ENCODE data around the gene RHEBL1. TPM values are rescaled to one million over a fixed set of nuclear protein-coding genes. Genes with fewer than 3 reads are reported as not detected.

Gene RHEBL1
- polyA plus RNA-seq, 1 donor, result 1.6 TPM

GRCh38 chr12:49037111-49037946 is 32.5 kb downstream of the RHEBL1 start:
- DNase-seq (ENCODE audit: low read depth), result no peak

DNA sequence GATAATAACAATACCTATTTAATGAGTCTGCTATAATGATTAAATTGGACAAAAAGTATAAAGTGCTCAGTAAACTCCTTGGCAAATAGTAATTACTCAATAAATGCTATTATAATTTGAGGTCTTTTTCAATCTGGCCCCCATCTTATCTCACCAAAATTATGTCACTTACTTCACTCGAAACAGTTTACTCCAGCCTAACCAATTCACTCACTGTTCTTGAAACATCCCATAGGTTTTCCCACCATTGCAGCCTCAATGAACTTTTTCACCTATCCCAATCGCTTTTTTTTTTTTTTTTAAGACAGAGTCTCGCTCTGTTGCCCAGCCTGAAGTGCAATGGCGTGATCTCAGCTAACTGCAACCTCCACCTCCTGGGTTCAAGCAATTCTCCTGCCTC is 33.8 kb downstream of the RHEBL1 start:
- no peak for DNase-seq (ENCODE audit: low read depth)

- DNase-seq (ENCODE audit: low read depth), result no peak
These were observed 35.5 kb downstream of the RHEBL1 start for GRCh38 chr12:49034286-49034622.

DNA sequence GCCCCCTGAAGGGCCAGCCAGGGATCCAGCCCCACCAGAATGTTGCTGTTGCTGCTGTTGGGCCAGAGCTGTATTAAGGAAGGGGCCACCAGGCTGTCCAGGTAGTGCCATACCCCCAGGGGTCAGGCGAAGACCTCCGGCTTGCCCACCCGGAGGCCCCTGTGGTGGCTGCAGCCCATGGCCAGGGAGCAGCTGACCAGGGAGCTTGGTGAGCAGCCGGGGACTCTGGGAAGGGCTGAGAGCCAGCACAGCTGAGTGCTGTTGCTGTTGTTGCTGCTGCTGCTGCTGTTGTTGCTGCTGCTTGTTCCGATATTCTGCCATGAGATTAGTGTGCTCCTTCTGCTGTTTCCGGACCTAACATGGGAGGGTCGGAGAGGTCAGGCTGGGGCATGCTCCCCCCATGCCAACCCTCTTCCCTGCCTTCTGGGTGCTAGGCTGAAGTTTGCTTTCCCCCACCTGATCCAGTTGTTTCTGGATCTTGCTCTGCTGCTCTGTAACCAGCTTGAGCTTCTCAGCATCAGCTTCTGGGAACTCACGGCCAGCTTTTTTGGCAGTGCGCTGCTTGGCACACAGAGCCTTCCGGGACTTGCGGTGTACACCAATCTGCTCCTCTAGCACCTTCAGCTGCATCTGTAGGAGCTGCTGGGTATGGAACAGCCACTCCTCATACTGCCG is 36.0 kb downstream of the RHEBL1 start:
- DNase-seq (ENCODE audit: low read depth), result no peak

- no peak for DNase-seq (ENCODE audit: low read depth)
These were observed 36.9 kb downstream of the RHEBL1 start for GRCh38 chr12:49032679-49033447.

- no peak for DNase-seq (ENCODE audit: low read depth)
These were observed 37.5 kb downstream of the RHEBL1 start for GRCh38 chr12:49032276-49032675.

DNA sequence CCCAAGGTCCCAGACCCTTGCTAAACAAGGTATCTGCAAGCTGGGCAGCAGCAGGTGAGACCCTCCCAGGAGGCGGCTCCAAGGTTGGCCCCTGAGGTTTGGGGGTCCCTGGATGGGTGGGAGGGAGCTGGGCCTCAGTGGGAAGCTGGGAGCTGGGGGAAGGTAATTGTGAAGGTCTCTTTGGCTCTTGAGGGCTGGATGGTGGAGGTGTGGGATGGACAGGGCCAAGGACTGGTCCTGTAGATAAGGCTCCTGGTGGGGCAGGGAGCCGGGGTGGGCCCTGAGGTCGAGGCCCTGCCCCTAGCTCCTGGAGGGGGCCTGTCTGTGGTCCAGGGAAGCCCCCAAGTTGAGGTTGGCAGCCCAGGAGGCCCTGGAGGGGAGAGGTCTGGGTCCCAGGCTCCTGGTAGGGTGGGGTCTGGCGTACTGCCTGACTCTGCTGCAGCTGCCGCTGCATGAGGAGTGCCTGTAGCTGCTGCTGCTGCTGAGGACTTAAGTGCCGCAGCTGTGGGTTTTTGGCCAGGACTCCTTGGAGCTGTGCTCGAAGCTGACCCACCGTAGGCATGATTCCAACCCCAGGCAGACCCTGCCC is 38.1 kb downstream of the RHEBL1 start:
- DNase-seq (ENCODE audit: low read depth), result no peak

DNA sequence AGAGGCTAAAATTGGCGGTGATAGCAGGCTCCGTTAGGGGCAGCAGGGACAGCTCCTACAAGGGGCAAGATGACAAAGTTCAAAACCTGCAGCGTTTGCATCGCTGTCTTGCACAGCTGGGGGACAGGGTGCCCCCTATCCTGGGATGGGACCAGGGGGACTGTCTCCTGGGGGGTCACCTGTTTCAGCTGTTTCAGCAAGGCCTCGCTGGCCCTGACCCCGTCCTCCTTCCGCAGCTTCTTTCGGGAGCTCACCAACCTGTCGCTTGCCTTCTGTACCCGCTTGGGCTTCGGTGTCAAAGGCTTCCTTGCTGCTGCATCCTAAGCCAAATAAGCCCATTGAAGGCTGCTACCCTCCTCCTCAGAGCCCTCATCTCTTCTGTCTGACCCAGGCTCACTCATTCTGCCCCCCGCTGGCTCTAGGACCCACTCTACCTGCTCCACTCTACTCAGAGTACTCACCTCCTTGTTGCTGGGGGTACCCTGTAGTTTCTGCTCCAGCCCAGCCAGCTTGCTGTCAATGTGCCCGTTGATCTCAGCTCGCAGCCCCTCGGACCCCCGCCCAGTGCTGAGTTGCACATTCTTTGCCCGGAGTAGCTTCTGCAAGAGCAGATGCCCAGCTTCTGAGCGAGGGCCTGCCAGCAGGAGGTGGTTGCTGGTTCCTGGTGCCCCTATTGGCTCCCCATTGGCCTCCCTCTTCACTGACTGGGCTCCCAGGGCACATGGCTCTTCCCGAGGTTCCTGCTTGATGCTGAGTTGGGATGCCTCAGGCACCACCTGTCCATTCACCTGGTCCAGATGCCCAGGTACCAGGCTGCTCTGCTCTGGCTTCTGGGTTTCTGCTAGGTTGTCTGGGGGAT is 38.8 kb downstream of the RHEBL1 start:
- DNase-seq (ENCODE audit: low read depth), result no peak

- DNase-seq (ENCODE audit: low read depth), result no peak
These were observed 39.7 kb downstream of the RHEBL1 start for GRCh38 chr12:49030119-49030518.

GRCh38 chr12:49028666-49029275 is 41.0 kb downstream of the RHEBL1 start:
- DNase-seq (ENCODE audit: low read depth), result no peak

DNA sequence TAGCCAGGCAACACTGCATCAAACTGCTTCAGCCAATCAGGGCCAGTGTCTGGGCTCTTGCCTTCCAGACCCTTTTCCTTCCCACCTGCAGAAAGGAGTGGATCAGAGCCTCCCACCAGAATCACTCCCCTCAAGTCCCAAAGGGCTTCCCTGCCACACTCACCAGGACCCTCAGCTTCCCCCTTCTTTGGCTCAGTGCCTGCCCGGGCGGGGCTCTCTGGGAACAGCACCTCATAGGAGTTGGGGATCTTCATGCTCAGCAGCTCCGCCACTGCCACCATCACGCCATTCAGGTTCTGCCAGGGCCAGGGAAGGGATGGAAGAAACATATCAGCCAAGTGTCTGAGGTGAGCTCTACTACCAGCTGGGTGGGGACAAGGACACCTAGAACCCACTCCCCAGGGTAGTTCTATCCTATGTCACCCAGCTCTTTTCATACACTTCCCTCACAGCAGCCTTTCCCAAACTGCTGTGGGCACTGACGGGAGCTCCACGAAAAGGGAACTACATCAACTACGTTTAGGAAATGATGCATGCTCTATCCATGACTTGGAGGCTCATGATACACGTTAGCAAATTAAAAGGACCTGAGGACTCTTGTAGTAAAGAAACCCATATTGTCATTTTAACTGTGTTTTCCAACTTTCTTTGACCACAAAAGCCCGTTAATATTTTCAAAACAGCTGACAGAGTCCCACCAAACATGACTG is 41.8 kb downstream of the RHEBL1 start:
- no peak for DNase-seq (ENCODE audit: low read depth)

DNA sequence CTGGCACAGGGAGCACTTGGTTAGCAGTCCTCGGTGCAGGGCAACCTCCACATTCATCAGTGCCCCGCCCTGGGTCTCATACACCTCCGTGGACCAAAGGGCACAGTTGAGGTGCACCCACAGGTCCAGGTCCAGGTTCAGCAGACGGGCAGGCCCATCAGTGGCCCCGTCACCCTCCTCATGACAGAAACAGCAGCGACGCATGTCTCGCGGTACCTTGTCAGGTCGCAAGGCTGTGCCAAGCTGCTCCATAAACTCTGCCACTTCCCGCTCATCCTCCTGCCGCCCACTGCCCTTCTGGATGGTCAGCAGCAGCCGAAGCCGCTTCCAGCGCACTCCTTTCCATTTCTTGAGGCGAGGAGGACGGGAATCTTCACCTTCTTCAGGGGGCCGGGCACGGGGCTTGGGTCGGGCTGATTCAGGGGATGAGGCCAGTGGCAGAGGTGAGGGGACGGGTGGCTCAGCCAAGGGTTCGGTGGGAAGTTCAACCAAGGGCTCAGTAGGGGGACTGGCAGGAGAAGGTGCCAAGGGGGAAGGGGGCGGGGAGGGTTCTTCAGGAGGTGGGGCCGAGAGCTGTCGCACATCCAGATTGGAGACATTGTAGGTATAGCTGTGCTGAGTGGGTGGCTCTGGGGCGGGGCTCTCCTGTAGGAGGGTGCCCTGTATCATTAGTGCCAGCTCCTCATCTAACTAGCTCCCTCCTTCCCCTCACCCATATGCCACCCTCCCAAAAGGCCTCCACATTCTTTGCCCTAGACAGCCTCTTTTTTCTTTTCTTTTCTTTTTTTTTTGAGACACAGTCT is 42.9 kb downstream of the RHEBL1 start:
- DNase-seq (ENCODE audit: low read depth), result no peak

GRCh38 chr12:49026101-49026500 is 43.7 kb downstream of the RHEBL1 start:
- DNase-seq (ENCODE audit: low read depth), result no peak

GRCh38 chr12:49025463-49025862 is 44.3 kb downstream of the RHEBL1 start:
- no peak for DNase-seq (ENCODE audit: low read depth)

GRCh38 chr12:49024543-49024942 is 45.2 kb downstream of the RHEBL1 start:
- no peak for DNase-seq (ENCODE audit: low read depth)

DNA sequence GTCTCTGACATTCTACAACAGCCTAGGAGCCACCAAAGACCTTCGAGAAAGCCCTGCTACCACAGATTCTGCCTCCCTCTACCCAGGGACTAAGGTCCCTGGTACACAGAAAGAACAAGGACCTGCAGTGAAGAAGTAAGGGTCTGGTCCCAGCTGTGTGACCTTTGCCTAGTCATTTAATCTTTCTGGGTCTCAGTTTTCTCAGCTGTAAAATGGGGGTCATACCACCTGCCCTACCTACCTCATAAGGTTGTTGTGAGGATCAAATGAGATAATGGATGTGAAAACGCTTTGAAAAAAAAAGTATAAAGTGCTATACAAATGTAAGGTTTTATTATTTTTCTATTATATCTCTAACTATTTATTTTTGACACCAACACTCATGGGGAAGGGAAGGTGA is 46.0 kb downstream of the RHEBL1 start:
- no peak for DNase-seq (ENCODE audit: low read depth)

DNA sequence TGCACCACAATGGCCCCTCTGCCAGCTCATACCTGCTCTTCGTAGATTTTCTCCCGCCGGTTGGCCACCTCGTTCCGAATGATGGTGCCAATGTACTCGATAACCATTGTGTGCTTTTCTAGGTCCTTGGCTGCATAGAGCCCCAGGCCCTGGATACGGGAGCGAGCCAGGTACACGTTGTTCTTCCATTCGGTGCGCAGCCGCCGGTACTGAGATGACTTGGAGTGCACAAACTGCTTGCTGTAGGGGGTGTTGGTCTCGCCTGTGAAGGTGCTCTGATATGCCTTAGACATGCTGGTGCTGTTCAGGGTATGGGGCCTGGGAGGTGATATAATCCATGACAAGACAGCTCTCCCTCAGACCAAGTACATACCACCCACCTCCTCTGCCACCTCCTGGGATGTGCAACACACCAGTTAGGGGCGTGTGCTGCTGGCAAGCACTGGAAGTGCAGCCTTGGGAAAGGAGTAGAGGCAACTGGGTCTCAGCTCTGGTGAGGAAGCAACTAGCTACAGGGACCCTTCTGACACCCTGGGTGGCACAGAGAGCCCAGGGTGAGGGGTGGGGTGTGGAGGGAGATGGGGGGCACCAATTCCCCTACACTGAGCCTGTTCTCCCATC is 47.1 kb downstream of the RHEBL1 start:
- no peak for DNase-seq (ENCODE audit: low read depth)

DNA sequence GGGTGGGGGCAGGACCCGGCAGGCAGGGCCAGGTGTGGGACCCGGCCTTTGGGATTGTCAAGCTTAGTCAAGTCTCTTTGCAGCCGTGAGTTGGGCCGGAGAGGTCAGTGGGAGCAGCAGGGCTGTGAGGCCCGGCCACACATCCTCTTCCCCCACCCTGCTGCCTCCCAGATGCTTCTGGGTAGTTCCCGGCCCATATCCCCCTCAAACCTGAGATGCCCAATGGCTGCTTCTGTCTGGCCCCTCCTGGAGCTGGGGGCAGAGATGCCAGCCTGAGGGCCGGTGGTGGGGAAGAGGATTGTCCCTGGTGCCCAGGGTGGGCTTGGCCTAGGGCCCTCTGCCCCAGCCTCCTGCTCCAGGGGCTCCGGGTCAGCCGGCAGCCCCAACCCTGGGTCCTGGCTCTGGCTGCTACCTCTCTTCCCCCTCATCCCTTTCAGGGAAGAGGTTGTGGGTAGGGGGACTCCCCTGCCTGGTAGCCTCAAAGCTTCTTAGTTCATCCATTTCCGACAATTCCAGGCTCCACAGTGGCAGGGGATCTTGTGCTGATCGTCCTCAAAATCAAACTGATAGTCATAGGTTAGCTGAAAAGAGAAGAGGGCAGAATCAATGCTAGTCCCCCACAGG is 48.4 kb downstream of the RHEBL1 start:
- DNase-seq (ENCODE audit: low read depth), result no peak
